Type B pancreatic cell (in vitro differentiated cells): ENCODE measurements around the gene CASP5. TPM values are rescaled to one million over a fixed set of nuclear protein-coding genes. Genes with fewer than 3 reads are reported as not detected.

Experiments used
- DNase-seq: peaks from one replicate; pipeline ENCODE4 v3.0.0; 2021; ENCODE audit warnings: mixed read lengths; ENCODE audit not compliant: unreplicated experiment; ENCODE audit errors: extremely low spot score
- H3K27ac Mint-ChIP-seq: 2 replicates; pipeline ENCODE4 v1.8.0; 2021; ENCODE audit warnings: mild to moderate bottlenecking, mixed read lengths
- H3K27me3 Mint-ChIP-seq: 2 replicates; pipeline ENCODE4 v1.8.0; 2021; ENCODE audit warnings: mixed read lengths
- H3K36me3 Mint-ChIP-seq: 2 replicates; pipeline ENCODE4 v1.8.0; 2021; ENCODE audit warnings: mixed read lengths
- H3K4me1 Mint-ChIP-seq: one replicate; pipeline ENCODE4 v1.8.0; 2021; ENCODE audit warnings: mixed read lengths; ENCODE audit not compliant: unreplicated experiment
- H3K4me3 Mint-ChIP-seq: 2 replicates; pipeline ENCODE4 v1.8.0; 2021; ENCODE audit warnings: mild to moderate bottlenecking, mixed read lengths
- H3K9me3 Mint-ChIP-seq: 2 replicates; pipeline ENCODE4 v1.8.0; 2021; ENCODE audit warnings: mixed read lengths
- CTCF ChIP-seq: fragments of 200-600 bp; sonication (generic); conservative IDR thresholded peaks from 2 replicates; pipeline ENCODE4 v1.5.0; 2021; ENCODE audit warnings: antibody characterized with exemption, mild to moderate bottlenecking
- total RNA-seq: library from RNA; stranded (reverse); gene quantifications from 2 replicates; pipeline ENCODE4 v1.2.1, GENCODE V29; 2021; ENCODE audit warnings: low replicate concordance

The CASP5 gene
- total RNA-seq, 1 donor from 2014 or later = not detected

DNA sequence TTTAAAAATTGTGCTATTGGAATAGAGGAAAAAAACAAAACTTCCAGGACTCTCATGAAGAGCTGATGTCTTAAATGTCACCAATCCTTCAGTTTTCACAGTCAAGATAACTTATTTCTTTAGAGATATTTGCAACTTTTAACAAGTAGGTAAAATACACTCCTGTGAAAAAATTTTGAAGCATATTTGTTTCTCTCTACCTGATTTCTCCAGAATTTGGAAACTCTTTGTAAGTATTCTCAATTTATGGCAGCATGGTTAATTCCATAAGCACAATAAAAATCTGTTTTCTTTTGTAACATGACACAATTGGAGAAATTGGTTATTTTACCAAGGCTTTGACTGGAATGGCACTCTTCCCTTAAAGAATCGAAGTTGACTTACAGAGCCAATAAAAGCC, 58.7 kb downstream of the CASP5 start:
- Mint-ChIP-seq H3K4me3 (no peak overlapping the region), H3K9me3 (peaks cover 10% of the 10 kb centered on the region), H3K4me1 (peaks cover 20% of the 10 kb centered on the region), H3K27me3 (no peaks in the 10 kb centered on the region), H3K27ac (no peak overlapping the region), H3K36me3 (peaks cover 3% of the 10 kb centered on the region)
- no peak for DNase-seq
- TF ChIP-seq CTCF = no peak

GRCh38 chr11:104962852-104963251, 60.1 kb downstream of the CASP5 start:
- no peak overlapping the region for H3K27ac Mint-ChIP-seq
- peaks cover 10% of the 10 kb centered on the region for H3K9me3 Mint-ChIP-seq
- H3K4me1 Mint-ChIP-seq = peaks cover 9% of the 10 kb centered on the region
- no peak for DNase-seq
- H3K4me3 Mint-ChIP-seq = no peak overlapping the region
- H3K36me3 Mint-ChIP-seq = peaks cover 3% of the 10 kb centered on the region
- no peaks in the 10 kb centered on the region for H3K27me3 Mint-ChIP-seq
- TF ChIP-seq CTCF = no peak

GRCh38 chr11:104957280-104957679, 65.7 kb downstream of the CASP5 start:
- no peak overlapping the region for H3K4me3 Mint-ChIP-seq
- H3K27ac Mint-ChIP-seq = no peak overlapping the region
- TF ChIP-seq CTCF = no peak
- no peaks in the 10 kb centered on the region for H3K27me3 Mint-ChIP-seq
- no peaks in the 10 kb centered on the region for H3K4me1 Mint-ChIP-seq
- H3K36me3 Mint-ChIP-seq = no peaks in the 10 kb centered on the region
- DNase-seq = no peak
- H3K9me3 Mint-ChIP-seq = peaks cover 5% of the 10 kb centered on the region

GRCh38 chr11:104956528-104956927, 66.4 kb downstream of the CASP5 start:
- no peak for TF ChIP-seq CTCF
- H3K4me1 Mint-ChIP-seq = no peaks in the 10 kb centered on the region
- H3K27me3 Mint-ChIP-seq = no peaks in the 10 kb centered on the region
- H3K9me3 Mint-ChIP-seq = peaks cover 4% of the 10 kb centered on the region
- H3K36me3 Mint-ChIP-seq = no peaks in the 10 kb centered on the region
- H3K4me3 Mint-ChIP-seq = no peak overlapping the region
- no peak for DNase-seq
- H3K27ac Mint-ChIP-seq = no peak overlapping the region

DNA sequence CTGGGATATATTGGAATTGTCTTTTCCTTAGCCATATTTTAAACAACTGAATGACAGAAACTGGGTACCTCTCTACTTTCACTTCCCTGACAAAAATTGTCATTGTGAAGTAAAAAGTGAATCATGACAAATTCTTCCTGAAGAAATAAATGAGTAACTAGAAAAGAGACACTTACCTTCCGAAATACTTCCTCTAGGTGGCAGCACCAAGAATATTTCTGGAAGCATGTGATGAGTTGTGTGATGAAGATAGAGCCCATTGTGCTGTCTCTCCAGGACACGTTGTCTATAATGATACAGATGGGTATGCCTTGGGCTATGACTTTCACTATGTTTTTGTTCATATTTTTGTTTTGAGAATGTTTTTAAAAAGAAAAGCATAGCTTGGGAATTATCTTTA, 76.1 kb downstream of the CASP5 start:
- Mint-ChIP-seq H3K36me3 (peaks cover 19% of the 10 kb centered on the region), H3K4me3 (no peak overlapping the region), H3K9me3 (peaks cover 8% of the 10 kb centered on the region), H3K27me3 (no peaks in the 10 kb centered on the region), H3K4me1 (no peaks in the 10 kb centered on the region), H3K27ac (no peak overlapping the region)
- TF ChIP-seq CTCF = peak; percentile 67
- no peak for DNase-seq

Other genes starting within 250 kb of the CASP5 start
- gene CASP12, start 124.7 kb downstream of the CASP5 start, total RNA-seq = not detected in 2 replicates
- gene CASP4, start 54.6 kb downstream of the CASP5 start, total RNA-seq = 18.4 and 50.3 TPM in 2 replicates
- 13.0 and 13.3 TPM in 2 replicates for gene CASP1, start 12.0 kb upstream of the CASP5 start, total RNA-seq
- gene CARD16, start 22.2 kb upstream of the CASP5 start, total RNA-seq = 6.2 and 12.7 TPM in 2 replicates
- gene CARD18, start 116.6 kb upstream of the CASP5 start, total RNA-seq = not detected in 2 replicates